CMK (cell line): ENCODE results near the gene IMPG2.

Experiments
- DNase-seq: peaks from one replicate; pipeline ENCODE4 v3.0.0-alpha.2; 2010; ENCODE audit warnings: low read depth

The IMPG2 gene

DNA sequence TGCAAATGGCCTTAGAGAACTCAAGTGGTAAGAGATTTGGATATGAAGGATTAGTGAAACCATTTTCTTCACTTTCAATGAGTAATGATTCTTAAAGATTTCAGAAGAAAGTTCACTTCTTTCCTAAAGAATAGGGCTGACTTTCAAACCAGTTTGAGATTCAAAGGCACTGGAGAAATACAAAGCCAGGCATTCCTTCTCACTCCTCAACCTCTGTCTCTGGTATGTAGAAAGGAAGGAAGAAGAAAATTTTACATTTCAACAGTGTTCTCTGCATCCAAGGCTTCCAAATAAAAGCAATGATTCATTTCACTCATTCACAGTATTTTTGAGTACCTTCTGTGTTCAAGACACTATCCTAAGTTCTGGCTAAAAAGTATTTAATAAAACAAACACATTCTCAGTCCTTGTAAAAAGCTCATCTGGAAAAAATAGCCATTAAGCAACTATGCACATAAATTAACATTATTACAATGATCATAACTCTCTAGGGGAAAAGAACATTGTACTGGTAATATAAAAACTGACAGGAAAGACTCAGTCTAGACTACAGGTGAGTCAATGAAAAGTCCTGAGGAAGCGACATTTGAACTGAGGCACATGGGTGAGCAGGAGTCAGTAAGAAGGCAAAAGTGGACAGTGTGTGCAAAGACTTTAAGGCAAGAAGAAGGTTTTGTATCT, 79.5 kb downstream of the IMPG2 start:
- no peak for DNase-seq

GRCh38 chr3:101235048-101235447, 85.3 kb downstream of the IMPG2 start:
- no peak for DNase-seq

DNA sequence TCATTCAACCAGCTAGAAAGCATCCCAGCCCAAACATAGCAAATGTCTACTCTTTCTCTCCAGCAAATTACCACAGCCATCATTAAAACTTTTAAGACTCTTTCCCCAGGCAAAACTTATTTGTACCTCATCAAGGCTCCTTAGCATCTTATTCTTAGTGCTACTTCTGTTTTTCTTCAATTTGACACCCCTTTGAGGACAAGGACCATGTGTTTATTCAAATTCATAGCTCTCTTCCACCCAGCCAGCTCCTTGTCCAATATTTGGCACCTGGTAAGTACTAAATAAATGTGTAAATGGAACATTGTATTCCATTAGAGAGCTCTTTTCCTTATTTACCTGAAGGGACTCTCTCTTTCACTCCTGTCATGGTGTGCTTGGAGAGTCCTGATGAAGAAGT, 89.8 kb downstream of the IMPG2 start:
- DNase-seq, result no peak

- DNase-seq, result no peak
Observed at GRCh38 chr3:101229681-101230080, 90.7 kb downstream of the IMPG2 start.

GRCh38 chr3:101228441-101228840, 91.9 kb downstream of the IMPG2 start:
- no peak for DNase-seq

DNA sequence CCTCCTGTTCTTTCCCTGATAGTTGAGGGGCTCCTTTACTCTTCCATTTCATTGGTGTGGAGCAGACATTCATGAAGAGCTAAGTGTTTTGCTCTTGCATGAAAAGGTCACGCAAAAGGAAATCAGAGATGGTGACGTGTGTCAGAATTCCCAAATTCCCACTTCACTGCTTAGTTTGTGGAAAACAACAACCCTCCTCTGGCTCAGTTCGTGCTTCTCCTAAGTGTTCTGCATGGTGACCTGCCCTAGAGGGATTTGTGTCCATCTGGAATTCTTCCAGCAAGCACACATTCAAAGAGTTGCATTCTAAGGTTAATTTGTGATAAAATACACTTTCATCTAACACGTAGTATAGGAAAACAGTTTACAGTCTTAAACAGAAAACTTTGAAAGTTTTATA, 95.6 kb downstream of the IMPG2 start:
- DNase-seq, result no peak

GRCh38 chr3:101223016-101223415, 97.4 kb downstream of the IMPG2 start:
- DNase-seq, result no peak

GRCh38 chr3:101219842-101220560, 100.4 kb downstream of the IMPG2 start:
- DNase-seq, result no peak

- DNase-seq, result no peak
Observed at GRCh38 chr3:101217472-101218245, 102.7 kb downstream of the IMPG2 start.

GRCh38 chr3:101216710-101217465, 103.5 kb downstream of the IMPG2 start:
- no peak for DNase-seq

GRCh38 chr3:101212730-101213129, 107.6 kb downstream of the IMPG2 start:
- DNase-seq, result no peak

GRCh38 chr3:101204246-101204645, 116.1 kb downstream of the IMPG2 start:
- no peak for DNase-seq

DNA sequence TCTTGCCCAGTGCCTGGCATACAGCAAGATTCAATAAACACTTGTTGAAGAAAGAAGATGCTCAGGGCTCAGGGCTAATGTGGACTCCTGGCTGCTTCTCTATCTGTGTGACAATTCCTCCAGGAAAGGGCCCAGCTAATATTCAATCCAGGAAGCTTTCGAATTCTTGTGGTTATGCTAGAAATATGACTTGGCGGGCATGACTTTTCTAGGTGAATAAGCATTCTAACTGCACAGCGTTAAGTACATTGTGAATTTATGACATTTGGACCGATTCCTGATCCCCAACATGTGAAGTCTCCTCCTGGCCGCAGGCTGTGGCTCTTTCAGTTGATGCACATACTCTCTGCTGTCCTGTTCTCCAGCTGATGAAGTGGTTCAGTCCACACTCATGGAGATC, 117.0 kb downstream of the IMPG2 start:
- no peak for DNase-seq

GRCh38 chr3:101202640-101203039, 117.7 kb downstream of the IMPG2 start:
- no peak for DNase-seq

DNA sequence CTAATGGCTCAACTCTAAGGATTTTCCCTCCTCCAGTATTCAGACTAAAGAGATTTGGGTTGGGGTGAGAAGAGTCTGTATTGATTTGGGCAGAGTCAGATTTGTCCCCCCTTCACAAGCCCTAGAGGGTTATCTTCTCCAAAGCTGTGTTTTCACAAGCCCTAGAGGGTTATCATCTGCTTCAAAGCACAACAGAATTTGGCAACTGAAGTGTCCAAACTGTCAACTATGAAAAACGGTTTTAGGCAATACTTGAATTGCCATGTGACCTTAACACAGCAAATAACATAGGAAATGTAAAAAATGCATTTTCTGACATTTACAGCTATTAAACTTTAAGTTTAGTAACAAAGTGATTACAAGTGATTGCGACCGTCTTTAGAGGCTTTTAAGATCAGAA, 119.9 kb downstream of the IMPG2 start:
- no peak for DNase-seq

DNA sequence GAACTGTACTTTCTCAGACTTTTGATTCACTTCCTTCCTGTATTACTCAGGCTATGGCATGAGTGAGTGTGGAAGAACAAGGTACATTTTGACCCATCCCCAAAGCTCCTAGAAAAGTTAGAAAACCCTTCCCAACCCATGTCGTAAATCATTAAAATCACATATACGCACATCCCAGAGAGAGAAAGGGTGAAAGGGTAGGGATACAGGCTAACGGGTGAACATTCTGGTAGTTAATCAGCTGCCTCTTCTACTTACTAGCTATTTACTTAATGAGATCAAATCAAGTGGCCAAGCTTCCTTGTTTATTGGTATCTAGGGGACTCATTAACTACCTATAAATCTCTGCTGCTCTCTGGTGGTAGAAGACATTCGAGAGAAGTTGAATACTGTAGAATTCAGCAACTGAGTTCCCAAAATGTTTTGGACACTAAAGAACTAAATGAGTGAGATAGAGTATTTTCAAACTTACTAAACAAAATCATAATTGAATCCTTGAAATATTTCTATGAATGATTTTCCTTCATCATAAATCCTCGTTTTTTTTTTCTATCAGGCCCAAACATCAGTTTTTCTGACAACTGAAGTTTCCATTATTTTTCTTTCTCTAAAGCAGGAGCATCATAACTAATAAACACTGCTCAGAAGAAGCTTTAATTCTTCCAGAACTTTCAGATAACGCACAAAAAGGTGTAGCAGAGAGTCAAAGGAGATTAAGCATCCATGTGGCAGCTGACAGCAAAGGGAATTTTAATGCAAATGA, 124.2 kb downstream of the IMPG2 start:
- no peak for DNase-seq

GRCh38 chr3:101194392-101194791, 126.0 kb downstream of the IMPG2 start:
- no peak for DNase-seq

DNA sequence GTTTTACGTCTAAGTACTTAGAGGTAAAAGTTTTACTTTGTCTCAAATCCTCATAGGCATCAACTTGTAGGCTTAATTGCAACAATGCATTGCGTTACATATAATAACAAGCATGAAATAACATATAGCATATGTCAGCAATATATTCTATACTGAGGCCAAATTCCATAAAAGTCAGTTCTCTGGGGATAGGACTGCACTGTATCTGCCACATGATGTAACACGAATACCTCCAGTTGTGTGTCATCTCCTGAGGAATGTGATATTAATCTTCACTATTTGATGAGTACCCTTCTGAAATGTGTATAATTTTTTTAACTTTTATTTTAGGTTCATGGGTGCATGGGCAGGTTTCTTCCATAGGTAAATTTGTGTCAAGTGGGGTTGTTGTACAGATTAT, 126.4 kb downstream of the IMPG2 start:
- DNase-seq, result no peak

- DNase-seq, result no peak
Observed at GRCh38 chr3:101189796-101190195, 130.6 kb downstream of the IMPG2 start.

DNA sequence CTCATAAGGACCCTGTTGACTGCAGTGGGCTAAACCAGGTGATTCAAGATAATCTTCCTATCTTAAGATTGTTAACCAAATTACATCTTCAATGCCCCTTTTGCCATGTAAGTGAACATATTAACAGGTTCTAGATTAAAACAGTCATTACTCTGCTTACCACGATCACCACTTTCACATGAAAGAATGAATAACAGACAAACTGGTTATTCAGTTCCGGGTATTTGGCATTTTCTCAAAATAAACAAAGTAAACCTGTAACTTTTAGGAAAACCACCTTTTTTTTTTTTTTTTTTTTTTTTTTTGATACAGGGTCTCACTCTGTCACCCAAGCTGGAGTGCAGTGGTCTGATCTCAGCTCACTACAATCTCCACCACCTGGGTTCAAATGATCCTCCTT, 131.2 kb downstream of the IMPG2 start:
- no peak for DNase-seq

DNA sequence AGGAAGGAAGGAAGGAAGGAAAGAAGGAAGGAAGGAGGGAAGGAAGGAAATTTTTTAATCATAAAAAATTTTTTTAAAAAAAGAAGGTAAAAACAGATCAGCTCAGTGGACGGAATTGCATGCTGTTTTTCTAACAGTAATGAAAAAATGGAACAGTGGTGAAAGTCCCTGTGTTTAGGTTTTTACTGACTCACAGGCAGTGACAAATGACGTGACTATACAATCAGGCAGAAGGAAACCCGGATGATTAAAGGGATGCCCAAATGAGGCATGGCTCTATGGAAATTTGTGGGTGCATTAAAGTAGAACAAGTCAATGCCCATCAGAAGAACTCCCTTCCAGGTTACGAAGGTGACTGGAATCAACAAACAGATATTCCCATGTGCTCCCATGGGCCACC, 135.0 kb downstream of the IMPG2 start:
- no peak for DNase-seq

DNA sequence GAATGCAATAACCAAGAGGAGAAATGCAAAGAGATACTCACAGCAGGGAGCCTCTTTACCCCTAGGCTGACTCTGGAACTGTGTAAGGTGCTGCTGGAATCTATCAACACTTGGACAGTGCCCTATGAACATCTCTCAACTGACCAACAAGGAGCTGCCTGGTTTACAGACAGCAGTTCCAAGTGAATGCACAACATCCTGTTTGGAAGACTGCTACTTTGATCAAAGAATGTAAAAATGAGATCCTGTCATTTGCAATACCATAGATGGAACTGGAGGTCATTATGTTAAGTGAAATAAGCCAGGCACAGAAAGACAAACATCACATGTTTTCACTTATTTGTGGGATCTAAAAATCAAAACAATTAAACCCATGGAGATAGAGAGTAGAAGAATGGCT, 136.3 kb downstream of the IMPG2 start:
- no peak for DNase-seq
